Glutamatergic neuron (in vitro differentiated cells): ENCODE data around the gene ANXA3. TPM values are rescaled to one million over a fixed set of nuclear protein-coding genes. Genes with fewer than 3 reads are reported as not detected.

ENCODE experiments used
- DNase-seq: peaks from one replicate; pipeline ENCODE4 v3.0.0; 2022
- H3K27ac Mint-ChIP-seq: one replicate; pipeline ENCODE4 v1.8.0; 2020; ENCODE audit warnings: mild to moderate bottlenecking, mixed read lengths, inconsistent platforms; ENCODE audit not compliant: unreplicated experiment
- H3K27me3 Mint-ChIP-seq: one replicate; pipeline ENCODE4 v1.8.0; 2020; ENCODE audit warnings: mild to moderate bottlenecking, moderate library complexity, mixed read lengths, inconsistent platforms; ENCODE audit not compliant: unreplicated experiment
- H3K36me3 Mint-ChIP-seq: one replicate; pipeline ENCODE4 v1.8.0; 2020; ENCODE audit warnings: mild to moderate bottlenecking, mixed read lengths, inconsistent platforms; ENCODE audit not compliant: unreplicated experiment
- H3K4me1 Mint-ChIP-seq: one replicate; pipeline ENCODE4 v1.8.0; 2020; ENCODE audit warnings: mild to moderate bottlenecking, low read depth, mixed read lengths, inconsistent platforms; ENCODE audit not compliant: unreplicated experiment
- H3K4me3 Mint-ChIP-seq: one replicate; pipeline ENCODE4 v1.8.0; 2020; ENCODE audit warnings: mild to moderate bottlenecking, mixed read lengths, inconsistent platforms; ENCODE audit not compliant: unreplicated experiment
- H3K9me3 Mint-ChIP-seq: one replicate; pipeline ENCODE4 v1.8.0; 2020; ENCODE audit warnings: mild to moderate bottlenecking, moderate library complexity, mixed read lengths, inconsistent platforms; ENCODE audit not compliant: unreplicated experiment
- CTCF ChIP-seq: fragments of 200-600 bp; sonication (generic); IDR thresholded peaks from one replicate; pipeline ENCODE4 v1.5.0; 2021; ENCODE audit not compliant: partially characterized antibody, unreplicated experiment
- total RNA-seq: library from RNA; stranded (reverse); fragmentation: NEBNext Ultra II Directional; extraction: Animal tissue kit (Norgen Biotek cat#: 25700); gene quantifications from one replicate; pipeline ENCODE4 v1.2.1, GENCODE V29; 2021; ENCODE audit not compliant: unreplicated experiment

Gene ANXA3
- total RNA-seq, 1 donor from 2014 or later = not detected

GRCh38 chr4:78584863-78585547, 33.4 kb downstream of the ANXA3 start:
- Mint-ChIP-seq H3K9me3 (no peaks in the 10 kb centered on the region), H3K4me3 (no peak overlapping the region), H3K4me1 (no peaks in the 10 kb centered on the region), H3K36me3 (no peaks in the 10 kb centered on the region), H3K27me3 (peaks cover 1% of the 10 kb centered on the region), H3K27ac (no peak overlapping the region)
- TF ChIP-seq CTCF = no peak
- no peak for DNase-seq

GRCh38 chr4:78585633-78586032, 34.1 kb downstream of the ANXA3 start:
- Mint-ChIP-seq H3K4me3 (no peak overlapping the region), H3K36me3 (no peaks in the 10 kb centered on the region), H3K27ac (no peak overlapping the region), H3K27me3 (peaks cover 1% of the 10 kb centered on the region), H3K4me1 (no peaks in the 10 kb centered on the region), H3K9me3 (no peaks in the 10 kb centered on the region)
- no peak for DNase-seq
- TF ChIP-seq CTCF = no peak

- no peak for DNase-seq
- H3K27me3 Mint-ChIP-seq = no peaks in the 10 kb centered on the region
- H3K4me1 Mint-ChIP-seq = no peaks in the 10 kb centered on the region
- H3K9me3 Mint-ChIP-seq = no peaks in the 10 kb centered on the region
- no peak overlapping the region for H3K4me3 Mint-ChIP-seq
- no peak overlapping the region for H3K27ac Mint-ChIP-seq
- TF ChIP-seq CTCF = no peak
- H3K36me3 Mint-ChIP-seq = no peaks in the 10 kb centered on the region
Observed at GRCh38 chr4:78588894-78589545, 37.5 kb downstream of the ANXA3 start.

- Mint-ChIP-seq H3K4me3 (no peak overlapping the region), H3K4me1 (no peaks in the 10 kb centered on the region), H3K9me3 (no peaks in the 10 kb centered on the region), H3K27me3 (no peaks in the 10 kb centered on the region), H3K36me3 (no peaks in the 10 kb centered on the region), H3K27ac (no peak overlapping the region)
- no peak for TF ChIP-seq CTCF
- no peak for DNase-seq
Observed at GRCh38 chr4:78591404-78591803, 39.8 kb downstream of the ANXA3 start.

GRCh38 chr4:78592088-78592783, 40.7 kb downstream of the ANXA3 start:
- Mint-ChIP-seq H3K4me3 (no peak overlapping the region), H3K9me3 (no peaks in the 10 kb centered on the region), H3K36me3 (no peaks in the 10 kb centered on the region), H3K27ac (no peak overlapping the region), H3K4me1 (no peaks in the 10 kb centered on the region), H3K27me3 (no peaks in the 10 kb centered on the region)
- no peak for TF ChIP-seq CTCF
- no peak for DNase-seq
